MM.1S (cell line): Measurements from ENCODE around the gene TEAD2.

ENCODE experiments used
- CTCF ChIP-seq: fragments of 300-600 bp; sonication (generic); IDR thresholded peaks from 2 replicates; pipeline ENCODE4 v1.5.1; 2016; ENCODE audit warnings: antibody characterized with exemption, low read length, mixed read lengths
- EZH2 ChIP-seq: fragments of 300-600 bp; sonication (generic); optimal IDR thresholded peaks from 2 replicates; pipeline ENCODE3; 2017; ENCODE audit warnings: low read depth, mild to moderate bottlenecking, antibody characterized with exemption, low read length, mixed read lengths

GRCh38 chr19:49295208-49295880 is 66.9 kb downstream of the TEAD2 start:
- TF ChIP-seq CTCF = no peak
- TF ChIP-seq EZH2 = no peak
